Suppressor macrophage (primary cell): Measurements from ENCODE around the gene ZNF652.

Source experiments
- DNase-seq, 4 experiments: peaks; one replicate each; pipeline ENCODE4 v3.0.0-alpha.2; 2020 to 2022

The ZNF652 gene

GRCh38 chr17:49357516-49357915, 4.5 kb downstream of the ZNF652 start:
- no peak for DNase-seq

- DNase-seq, result no peak
Measured at GRCh38 chr17:49356320-49356719, 5.7 kb downstream of the ZNF652 start.

GRCh38 chr17:49353607-49354006, 8.4 kb downstream of the ZNF652 start:
- no peak for DNase-seq

GRCh38 chr17:49352587-49353154, 9.4 kb downstream of the ZNF652 start:
- no peak for DNase-seq

- DNase-seq, result no peak
Measured at GRCh38 chr17:49351572-49352140, 10.4 kb downstream of the ZNF652 start.

- DNase-seq, result no peak
Measured at GRCh38 chr17:49349541-49349940, 12.5 kb downstream of the ZNF652 start.

GRCh38 chr17:49344914-49345313, 17.1 kb downstream of the ZNF652 start:
- peak in 1 of 4 experiments; percentile 31 for DNase-seq

GRCh38 chr17:49343273-49343672, 18.8 kb downstream of the ZNF652 start:
- peak; percentile 48 to 79 (median 60) for DNase-seq

GRCh38 chr17:49342575-49342936, 19.5 kb downstream of the ZNF652 start:
- peak in 1 of 4 experiments; percentile 40 for DNase-seq

GRCh38 chr17:49341356-49341755, 20.7 kb downstream of the ZNF652 start:
- DNase-seq, result no peak

GRCh38 chr17:49339354-49339753, 22.7 kb downstream of the ZNF652 start:
- DNase-seq, result no peak

- DNase-seq, result no peak
Measured at GRCh38 chr17:49338883-49339282, 23.2 kb downstream of the ZNF652 start.

GRCh38 chr17:49337884-49338283, 24.2 kb downstream of the ZNF652 start:
- DNase-seq, result peak; percentile 24 to 64 (median 52)

GRCh38 chr17:49334744-49335512, 27.1 kb downstream of the ZNF652 start:
- DNase-seq, result no peak

GRCh38 chr17:49333804-49334203, 28.2 kb downstream of the ZNF652 start:
- no peak for DNase-seq

- peak; percentile 30 to 60 (median 50) for DNase-seq
Measured at GRCh38 chr17:49327835-49328784, 33.9 kb downstream of the ZNF652 start.

- DNase-seq, result no peak
Measured at GRCh38 chr17:49325980-49326379, 36.1 kb downstream of the ZNF652 start.

GRCh38 chr17:49318435-49318965, 43.5 kb downstream of the ZNF652 start:
- DNase-seq, result no peak

- DNase-seq, result peak; percentile 28 to 72 (median 64)
Measured at GRCh38 chr17:49316889-49317675, 45.0 kb downstream of the ZNF652 start.

GRCh38 chr17:49316258-49316570, 45.8 kb downstream of the ZNF652 start:
- no peak for DNase-seq

- DNase-seq, result peak; percentile 81 to 87 (median 84)
Measured at GRCh38 chr17:49315551-49316257, 46.3 kb downstream of the ZNF652 start.
